GM12891 (cell line): ENCODE measurements around the gene BID.

Experiments
- POLR2A ChIP-seq: IDR thresholded peaks from 2 replicates; pipeline ENCODE4 v1.6.1; 2011; ENCODE audit warnings: low read depth, low read length, control low read depth
- SPI1 ChIP-seq: IDR thresholded peaks from 2 replicates; pipeline ENCODE4 v1.6.1; 2011; ENCODE audit warnings: low read depth, low read length, control low read depth

- TF ChIP-seq POLR2A (no peak), SPI1 (no peak)
These were observed 41.5 kb upstream of the BID start for GRCh38 chr22:17815703-17816254.
